ENCODE data around the gene SERTAD2.

Gene SERTAD2

GRCh38 chr2:64678771-64679590 lies 25.3 kb upstream of the SERTAD2 start:
- Histone ChIP-seq H3K4me3 (no peak overlapping the region), H3K27ac (peak overlapping the region in 6 of 21 experiments; percentile 16 to 54 (median 43))

- Histone ChIP-seq H3K4me3 (no peak overlapping the region), H3K27ac (no peak overlapping the region)
Observed at GRCh38 chr2:64677530-64677929, 23.8 kb upstream of the SERTAD2 start.

GRCh38 chr2:64675860-64676259 lies 22.1 kb upstream of the SERTAD2 start:
- no peak overlapping the region for H3K4me3 ChIP-seq

GRCh38 chr2:64672708-64673107 lies 19.0 kb upstream of the SERTAD2 start:
- no peak overlapping the region for H3K4me3 ChIP-seq
- no peak overlapping the region for H3K27ac ChIP-seq

More at GRCh38 chr2:64675860-64676259, 22.1 kb upstream of the SERTAD2 start:
- no peak overlapping the region for H3K27ac ChIP-seq

GRCh38 chr2:64670047-64670446 lies 16.3 kb upstream of the SERTAD2 start:
- H3K4me3 ChIP-seq = no peak overlapping the region

GRCh38 chr2:64669288-64669687 lies 15.6 kb upstream of the SERTAD2 start:
- Histone ChIP-seq H3K4me3 (no peak overlapping the region), H3K27ac (no peak overlapping the region)

More at GRCh38 chr2:64670047-64670446, 16.3 kb upstream of the SERTAD2 start:
- H3K27ac ChIP-seq = no peak overlapping the region

GRCh38 chr2:64668542-64668941 lies 14.8 kb upstream of the SERTAD2 start:
- Histone ChIP-seq H3K27ac (no peak overlapping the region), H3K4me3 (no peak overlapping the region)

GRCh38 chr2:64667535-64667934 lies 13.8 kb upstream of the SERTAD2 start:
- Histone ChIP-seq H3K27ac (peak overlapping the region in 10 of 21 experiments; percentile 2 to 74 (median 39)), H3K4me3 (no peak overlapping the region)

- H3K27ac ChIP-seq = peak overlapping the region in 11 of 21 experiments; percentile 2 to 74 (median 38)
- no peak overlapping the region for H3K4me3 ChIP-seq
Observed at GRCh38 chr2:64666810-64667438, 13.2 kb upstream of the SERTAD2 start.

GRCh38 chr2:64665709-64666108 lies 12.0 kb upstream of the SERTAD2 start:
- Histone ChIP-seq H3K27ac (no peak overlapping the region), H3K4me3 (no peak overlapping the region)

GRCh38 chr2:64663402-64663801 lies 9.7 kb upstream of the SERTAD2 start:
- H3K27ac ChIP-seq = no peak overlapping the region
- no peak overlapping the region for H3K4me3 ChIP-seq

- Histone ChIP-seq H3K27ac (peak overlapping the region in 2 of 21 experiments; percentile 7 to 58), H3K4me3 (no peak overlapping the region)
Observed at GRCh38 chr2:64661741-64662169, 8.0 kb upstream of the SERTAD2 start.

- Histone ChIP-seq H3K4me3 (no peak overlapping the region), H3K27ac (no peak overlapping the region)
Observed at GRCh38 chr2:64659252-64659651, 5.5 kb upstream of the SERTAD2 start.

- Histone ChIP-seq H3K4me3 (no peak overlapping the region), H3K27ac (peak overlapping the region in 2 of 21 experiments; percentile 33 to 45)
Observed at GRCh38 chr2:64658269-64658668, 4.6 kb upstream of the SERTAD2 start.

GRCh38 chr2:64657411-64657810 lies 3.7 kb upstream of the SERTAD2 start:
- H3K4me3 ChIP-seq = no peak overlapping the region
- peak overlapping the region in 2 of 21 experiments; percentile 33 to 45 for H3K27ac ChIP-seq

GRCh38 chr2:64656379-64656778 lies 2.7 kb upstream of the SERTAD2 start:
- Histone ChIP-seq H3K4me3 (no peak overlapping the region), H3K27ac (peak overlapping the region in 2 of 21 experiments; percentile 47 to 98)

- peak overlapping the region in 5 of 21 experiments; percentile 8 to 100 (median 97) for H3K27ac ChIP-seq
- H3K4me3 ChIP-seq = no peak overlapping the region
Observed at GRCh38 chr2:64655873-64656272, 2.2 kb upstream of the SERTAD2 start.

- H3K4me3 ChIP-seq = peak overlapping the region in 6 of 7 experiments; percentile 61 to 97 (median 88)
Observed at GRCh38 chr2:64655018-64655664, 1.4 kb upstream of the SERTAD2 start.

GRCh38 chr2:64654063-64654811 lies 524 bp upstream of the SERTAD2 start:
- H3K4me3 ChIP-seq = peak overlapping the region; percentile 61 to 97 (median 87)
- peak overlapping the region; percentile 71 to 100 (median 96) for H3K27ac ChIP-seq

More at GRCh38 chr2:64655018-64655664, 1.4 kb upstream of the SERTAD2 start:
- H3K27ac ChIP-seq = peak overlapping the region in 15 of 21 experiments; percentile 47 to 100 (median 96)
